ENCODE results near the gene GPC5. TPM values are rescaled to one million over a fixed set of nuclear protein-coding genes. Genes with fewer than 3 reads are reported as not detected.
"Not testable (repeated sequence)": the region's sequence is repeated elsewhere in the genome, so short reads cannot be mapped to it uniquely, and the experiment has no call there.

The GPC5 gene
- total and polyA plus RNA-seq, 7 donors = 0.23 TPM; not detected in 6

DNA sequence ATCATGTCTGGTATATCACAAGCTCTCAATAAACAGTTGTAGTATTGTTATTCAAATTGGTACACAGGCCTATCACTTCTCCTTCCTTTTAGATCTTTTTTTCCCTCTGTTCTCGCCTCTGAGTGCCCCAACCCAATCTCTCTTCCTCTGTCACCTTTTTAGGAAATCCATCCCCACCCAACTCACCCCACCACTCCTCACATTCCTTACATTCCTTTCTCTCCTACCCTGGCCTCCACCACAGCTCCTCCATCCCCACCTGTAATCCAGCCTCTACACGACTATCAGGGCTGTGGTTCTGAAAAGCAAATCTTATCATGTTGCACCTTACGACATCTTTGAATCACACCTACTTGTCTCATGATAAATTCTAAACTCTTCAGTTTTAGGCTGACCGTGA is 1282.8 kb downstream of the GPC5 start:
- intact Hi-C loops (cut with DNase I) = no loop called here
- 78 to 85% (median 80%) methylated on average over 4 of the region's 4 CpGs for WGBS, 3 donors
- no peaks in the 10 kb centered on the region for H3K36me3 ChIP-seq (ENCODE audit: insufficient read depth in 1 of 2, low read depth in 1 of 2)

DNA sequence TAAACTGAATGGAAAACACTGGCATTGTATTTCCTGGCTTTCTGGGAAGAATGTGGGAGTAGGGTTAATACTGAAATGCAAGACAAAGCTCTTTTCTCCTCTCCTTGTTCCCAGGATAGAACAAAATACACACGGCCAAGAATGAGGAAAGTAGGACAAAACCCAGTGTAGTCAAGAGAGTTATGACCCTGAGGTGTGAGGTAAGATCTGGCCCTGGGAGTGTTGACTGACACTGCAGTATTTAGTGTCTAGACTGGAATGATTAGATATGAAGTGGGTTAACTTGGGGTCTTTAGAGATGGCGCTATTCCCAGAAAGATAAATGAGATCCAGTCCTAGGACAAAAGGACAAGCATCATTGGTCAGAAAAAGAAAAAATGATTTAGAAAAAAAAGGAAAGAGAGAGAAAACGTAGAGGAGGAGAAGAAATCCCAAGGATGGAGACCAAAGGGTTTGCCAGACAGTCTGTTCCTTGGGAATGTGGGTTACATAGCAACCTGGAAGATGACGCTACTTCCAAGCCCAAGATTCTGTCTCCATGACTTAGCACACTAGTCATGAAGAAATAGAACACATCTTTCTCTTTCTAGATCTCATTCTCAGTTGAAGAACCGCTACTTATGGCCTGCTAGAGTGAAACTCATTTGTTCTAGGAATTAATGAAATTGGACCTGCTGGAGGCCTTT is 1284.6 kb downstream of the GPC5 start:
- TF ChIP-seq, protein P1, sequence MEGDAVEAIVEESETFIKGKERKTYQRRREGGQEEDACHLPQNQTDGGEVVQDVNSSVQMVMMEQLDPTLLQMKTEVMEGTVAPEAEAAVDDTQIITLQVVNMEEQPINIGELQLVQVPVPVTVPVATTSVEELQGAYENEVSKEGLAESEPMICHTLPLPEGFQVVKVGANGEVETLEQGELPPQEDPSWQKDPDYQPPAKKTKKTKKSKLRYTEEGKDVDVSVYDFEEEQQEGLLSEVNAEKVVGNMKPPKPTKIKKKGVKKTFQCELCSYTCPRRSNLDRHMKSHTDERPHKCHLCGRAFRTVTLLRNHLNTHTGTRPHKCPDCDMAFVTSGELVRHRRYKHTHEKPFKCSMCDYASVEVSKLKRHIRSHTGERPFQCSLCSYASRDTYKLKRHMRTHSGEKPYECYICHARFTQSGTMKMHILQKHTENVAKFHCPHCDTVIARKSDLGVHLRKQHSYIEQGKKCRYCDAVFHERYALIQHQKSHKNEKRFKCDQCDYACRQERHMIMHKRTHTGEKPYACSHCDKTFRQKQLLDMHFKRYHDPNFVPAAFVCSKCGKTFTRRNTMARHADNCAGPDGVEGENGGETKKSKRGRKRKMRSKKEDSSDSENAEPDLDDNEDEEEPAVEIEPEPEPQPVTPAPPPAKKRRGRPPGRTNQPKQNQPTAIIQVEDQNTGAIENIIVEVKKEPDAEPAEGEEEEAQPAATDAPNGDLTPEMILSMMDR (IDR thresholded peaks at IDR 0.05) = no peak
- Histone ChIP-seq H3K27me3 (ENCODE audit: insufficient read depth in 3 of 3, low read length in 2 of 3) (no peaks in the 10 kb centered on the region), H3K36me3 (ENCODE audit: insufficient read depth in 1 of 2, low read depth in 1 of 2) (no peaks in the 10 kb centered on the region), H3K4me3 (no peak overlapping the region), H3K4me1 (no peaks in the 10 kb centered on the region), H3K9me3 (no peaks in the 10 kb centered on the region), H3K27ac (no peak overlapping the region)
- intact Hi-C loops (cut with DNase I) = no loop called here
- ATAC-seq (no peak), DNase-seq (no peak)
- 62 to 69% (median 64%) methylated on average over 5 of the region's 5 CpGs for WGBS, 3 donors

More for the DNA sequence above, 1282.8 kb downstream of the GPC5 start:
- TF ChIP-seq, protein P1 (IDR thresholded peaks at IDR 0.05) = no peak
- no peaks in the 10 kb centered on the region for H3K9me3 ChIP-seq
- H3K4me3 ChIP-seq = no peak overlapping the region
- H3K4me1 ChIP-seq = no peaks in the 10 kb centered on the region
- DNase-seq (no peak), ATAC-seq (no peak)
- H3K27ac ChIP-seq = no peak overlapping the region
- H3K27me3 ChIP-seq (ENCODE audit: insufficient read depth in 3 of 3, low read length in 2 of 3) = no peaks in the 10 kb centered on the region

DNA sequence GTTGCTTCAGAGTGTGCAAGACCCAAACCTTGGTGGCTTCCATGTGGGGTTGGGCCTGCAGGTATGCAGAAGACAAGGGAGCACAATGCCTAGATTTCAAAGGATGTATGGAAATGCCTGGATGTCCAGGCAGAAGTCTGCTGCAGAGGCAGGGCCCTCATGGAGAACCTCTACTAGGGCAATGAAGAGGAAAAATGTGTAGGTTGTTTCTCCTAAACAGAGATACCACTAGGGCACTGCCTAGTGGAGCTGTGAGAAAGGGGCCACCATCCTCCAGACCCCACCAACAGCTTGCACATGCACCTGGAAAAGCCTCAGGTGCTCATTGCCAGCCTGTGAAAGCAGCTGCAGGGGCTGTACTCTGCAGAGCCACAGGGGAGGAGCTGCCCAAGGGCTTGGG is 1295.6 kb downstream of the GPC5 start:
- H3K9me3 ChIP-seq = no peaks in the 10 kb centered on the region
- H3K27me3 ChIP-seq (ENCODE audit: insufficient read depth in 3 of 3, low read length in 2 of 3) = no peaks in the 10 kb centered on the region
- no peak overlapping the region for H3K4me3 ChIP-seq
- no peaks in the 10 kb centered on the region for H3K4me1 ChIP-seq
- intact Hi-C loops (cut with DNase I) = loop anchor here in 1 of 2 donors (10.0 kb wide), 1 partner anchor 401 kb away; no protein-coding TSS in a partner anchor
- ATAC-seq = no peak
- TF ChIP-seq, protein P1 (IDR thresholded peaks at IDR 0.05) = no peak
- no peak overlapping the region for H3K27ac ChIP-seq
- no peaks in the 10 kb centered on the region for H3K36me3 ChIP-seq (ENCODE audit: insufficient read depth in 1 of 2, low read depth in 1 of 2)
- no peak for DNase-seq

DNA sequence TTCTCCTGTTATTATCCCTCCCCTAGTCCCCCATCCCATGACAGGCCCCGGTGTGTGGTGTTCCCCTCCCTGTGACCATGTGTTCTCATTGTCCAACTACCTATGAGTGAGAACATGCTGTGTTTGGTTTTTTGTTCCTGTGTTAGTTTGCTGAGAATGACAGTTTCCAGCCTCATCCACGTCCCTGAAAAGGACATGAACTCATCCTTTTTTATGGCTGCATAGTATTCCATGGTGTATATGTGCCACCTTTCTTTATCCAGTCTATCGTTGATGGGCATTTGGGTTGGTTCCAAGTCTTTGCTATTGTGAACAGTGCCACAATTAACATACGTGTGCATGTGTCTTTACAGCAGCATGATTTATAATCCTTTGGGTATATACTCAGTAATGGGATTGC is 1297.4 kb downstream of the GPC5 start:
- H3K9me3 ChIP-seq; H3K4me1 ChIP-seq; H3K27me3 ChIP-seq (ENCODE audit: insufficient read depth in 3 of 3, low read length in 2 of 3); H3K36me3 ChIP-seq (ENCODE audit: insufficient read depth in 1 of 2, low read depth in 1 of 2); ATAC-seq; DNase-seq; H3K27ac ChIP-seq; H3K4me3 ChIP-seq: not testable (repeated sequence)
- 75 to 86% (median 84%) methylated on average over 4 of the region's 4 CpGs for WGBS, 3 donors
- intact Hi-C loops (cut with DNase I) = loop anchor here in 1 of 2 donors (10.0 kb wide), 1 partner anchor 399 kb away; no protein-coding TSS in a partner anchor

DNA sequence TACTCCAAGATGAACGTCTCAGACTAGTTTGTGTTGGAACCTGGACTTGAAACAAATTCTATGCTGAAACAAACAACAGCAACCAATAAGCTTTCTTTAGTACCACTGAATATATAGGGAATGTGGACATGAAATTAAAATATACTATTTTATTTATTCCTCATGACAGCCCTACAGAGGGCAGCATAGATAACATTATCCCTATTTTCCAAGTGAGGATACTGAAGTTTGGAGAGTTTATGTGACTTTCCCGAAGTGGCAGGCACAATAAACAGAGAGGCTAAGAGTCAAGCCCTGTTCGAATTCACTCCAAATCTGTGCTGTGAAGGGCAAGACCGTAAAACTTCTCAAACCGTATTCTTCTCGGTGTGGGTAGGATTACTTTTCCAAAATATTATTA is 1318.3 kb downstream of the GPC5 start:
- no peak overlapping the region for H3K27ac ChIP-seq
- no peak for DNase-seq
- no peaks in the 10 kb centered on the region for H3K9me3 ChIP-seq
- TF ChIP-seq, protein P1 (IDR thresholded peaks at IDR 0.05) = no peak
- no peak overlapping the region for H3K4me3 ChIP-seq
- intact Hi-C loops (cut with DNase I) = no loop called here
- peak in 1 of 4 donors; percentile 5 for ATAC-seq
- WGBS, 3 donors = 41 to 57% (median 46%) methylated on average over 6 of the region's 6 CpGs
- H3K27me3 ChIP-seq (ENCODE audit: insufficient read depth in 3 of 3, low read length in 2 of 3) = no peaks in the 10 kb centered on the region
- H3K36me3 ChIP-seq (ENCODE audit: insufficient read depth in 1 of 2, low read depth in 1 of 2) = no peaks in the 10 kb centered on the region
- H3K4me1 ChIP-seq = no peaks in the 10 kb centered on the region
